ENCODE data around the gene C1orf52.

DNA sequence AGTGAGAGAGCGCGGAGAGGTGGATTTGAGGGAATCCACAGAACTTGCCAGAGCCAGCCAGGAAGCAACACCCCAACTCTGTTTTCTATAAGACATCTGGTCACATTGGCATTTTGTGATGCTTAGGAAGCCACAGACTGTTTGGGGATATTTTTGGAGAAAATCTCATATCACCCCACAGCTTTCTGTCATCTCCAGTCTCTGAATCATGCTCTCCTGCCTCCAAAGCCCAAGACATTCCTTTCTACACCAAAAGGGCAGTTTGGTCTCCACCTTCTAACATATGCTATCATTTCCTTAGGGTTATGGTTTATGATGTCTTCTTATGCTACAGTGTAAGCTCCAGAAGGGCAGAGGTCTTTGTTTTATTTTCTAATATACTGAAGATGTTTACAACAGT, 31.4 kb upstream of the C1orf52 start:
- no peak for TF ChIP-seq TCF7L2 (IDR thresholded peaks at IDR 0.05; ENCODE audit: low read depth, low read length)
- TF ChIP-seq POLR2AphosphoS5 (IDR thresholded peaks at IDR 0.05; ENCODE audit: low read depth, low read length), result no peak
- TF ChIP-seq, protein P1, sequence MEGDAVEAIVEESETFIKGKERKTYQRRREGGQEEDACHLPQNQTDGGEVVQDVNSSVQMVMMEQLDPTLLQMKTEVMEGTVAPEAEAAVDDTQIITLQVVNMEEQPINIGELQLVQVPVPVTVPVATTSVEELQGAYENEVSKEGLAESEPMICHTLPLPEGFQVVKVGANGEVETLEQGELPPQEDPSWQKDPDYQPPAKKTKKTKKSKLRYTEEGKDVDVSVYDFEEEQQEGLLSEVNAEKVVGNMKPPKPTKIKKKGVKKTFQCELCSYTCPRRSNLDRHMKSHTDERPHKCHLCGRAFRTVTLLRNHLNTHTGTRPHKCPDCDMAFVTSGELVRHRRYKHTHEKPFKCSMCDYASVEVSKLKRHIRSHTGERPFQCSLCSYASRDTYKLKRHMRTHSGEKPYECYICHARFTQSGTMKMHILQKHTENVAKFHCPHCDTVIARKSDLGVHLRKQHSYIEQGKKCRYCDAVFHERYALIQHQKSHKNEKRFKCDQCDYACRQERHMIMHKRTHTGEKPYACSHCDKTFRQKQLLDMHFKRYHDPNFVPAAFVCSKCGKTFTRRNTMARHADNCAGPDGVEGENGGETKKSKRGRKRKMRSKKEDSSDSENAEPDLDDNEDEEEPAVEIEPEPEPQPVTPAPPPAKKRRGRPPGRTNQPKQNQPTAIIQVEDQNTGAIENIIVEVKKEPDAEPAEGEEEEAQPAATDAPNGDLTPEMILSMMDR (IDR thresholded peaks at IDR 0.05), result no peak
- TF ChIP-seq, protein P2, sequence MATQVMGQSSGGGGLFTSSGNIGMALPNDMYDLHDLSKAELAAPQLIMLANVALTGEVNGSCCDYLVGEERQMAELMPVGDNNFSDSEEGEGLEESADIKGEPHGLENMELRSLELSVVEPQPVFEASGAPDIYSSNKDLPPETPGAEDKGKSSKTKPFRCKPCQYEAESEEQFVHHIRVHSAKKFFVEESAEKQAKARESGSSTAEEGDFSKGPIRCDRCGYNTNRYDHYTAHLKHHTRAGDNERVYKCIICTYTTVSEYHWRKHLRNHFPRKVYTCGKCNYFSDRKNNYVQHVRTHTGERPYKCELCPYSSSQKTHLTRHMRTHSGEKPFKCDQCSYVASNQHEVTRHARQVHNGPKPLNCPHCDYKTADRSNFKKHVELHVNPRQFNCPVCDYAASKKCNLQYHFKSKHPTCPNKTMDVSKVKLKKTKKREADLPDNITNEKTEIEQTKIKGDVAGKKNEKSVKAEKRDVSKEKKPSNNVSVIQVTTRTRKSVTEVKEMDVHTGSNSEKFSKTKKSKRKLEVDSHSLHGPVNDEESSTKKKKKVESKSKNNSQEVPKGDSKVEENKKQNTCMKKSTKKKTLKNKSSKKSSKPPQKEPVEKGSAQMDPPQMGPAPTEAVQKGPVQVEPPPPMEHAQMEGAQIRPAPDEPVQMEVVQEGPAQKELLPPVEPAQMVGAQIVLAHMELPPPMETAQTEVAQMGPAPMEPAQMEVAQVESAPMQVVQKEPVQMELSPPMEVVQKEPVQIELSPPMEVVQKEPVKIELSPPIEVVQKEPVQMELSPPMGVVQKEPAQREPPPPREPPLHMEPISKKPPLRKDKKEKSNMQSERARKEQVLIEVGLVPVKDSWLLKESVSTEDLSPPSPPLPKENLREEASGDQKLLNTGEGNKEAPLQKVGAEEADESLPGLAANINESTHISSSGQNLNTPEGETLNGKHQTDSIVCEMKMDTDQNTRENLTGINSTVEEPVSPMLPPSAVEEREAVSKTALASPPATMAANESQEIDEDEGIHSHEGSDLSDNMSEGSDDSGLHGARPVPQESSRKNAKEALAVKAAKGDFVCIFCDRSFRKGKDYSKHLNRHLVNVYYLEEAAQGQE (IDR thresholded peaks at IDR 0.05; ENCODE audit: insufficient read depth in 1 of 2, low read depth in 2 of 2, low read length in 1 of 2), result no peak
- TF ChIP-seq SIN3A (IDR thresholded peaks at IDR 0.05; ENCODE audit: borderline replicate concordance, insufficient read depth, low read depth, low read length), result no peak
